Brain microvascular endothelial cell (primary cell): Measurements from ENCODE around the gene KCNQ1.

Source experiments
- DNase-seq: peaks from one replicate; pipeline ENCODE4 v3.0.0-alpha.2; 2020
- H3K27ac ChIP-seq: fragments of 250-450 bp; sonication (Bioruptor Pico); 2 replicates; pipeline ENCODE4 v1.5.1; 2020; ENCODE audit warnings: mild to moderate bottlenecking, moderate library complexity
- H3K27me3 ChIP-seq: fragments of 250-450 bp; sonication (Bioruptor Pico); replicated peaks from 2 replicates; pipeline ENCODE4 v1.5.1; 2020; ENCODE audit warnings: mild to moderate bottlenecking
- H3K36me3 ChIP-seq: fragments of 250-450 bp; sonication (Bioruptor Pico); replicated peaks from 2 replicates; pipeline ENCODE4 v1.5.1; 2020; ENCODE audit warnings: mild to moderate bottlenecking
- H3K4me3 ChIP-seq: 2 replicates; pipeline ENCODE4 v1.5.1; 2011; ENCODE audit warnings: low read depth, mild to moderate bottlenecking, control low read depth, low read length, moderate library complexity
- in situ Hi-C: cut with HindIII; loops from 2 replicates; pipeline ENCODE4 v1.10.0; 2017; ENCODE audit warnings: low sequenced_read_pairs, low pct_ligation_motif_present
- TF ChIP-seq, protein P1 (sequence below): IDR thresholded peaks from 2 replicates; pipeline ENCODE4 v1.5.1; 2011; ENCODE audit warnings: low read depth, mild to moderate bottlenecking, moderate library complexity, low read length, control low read depth, inconsistent platforms; ENCODE audit errors: missing control alignments

The KCNQ1 gene

DNA sequence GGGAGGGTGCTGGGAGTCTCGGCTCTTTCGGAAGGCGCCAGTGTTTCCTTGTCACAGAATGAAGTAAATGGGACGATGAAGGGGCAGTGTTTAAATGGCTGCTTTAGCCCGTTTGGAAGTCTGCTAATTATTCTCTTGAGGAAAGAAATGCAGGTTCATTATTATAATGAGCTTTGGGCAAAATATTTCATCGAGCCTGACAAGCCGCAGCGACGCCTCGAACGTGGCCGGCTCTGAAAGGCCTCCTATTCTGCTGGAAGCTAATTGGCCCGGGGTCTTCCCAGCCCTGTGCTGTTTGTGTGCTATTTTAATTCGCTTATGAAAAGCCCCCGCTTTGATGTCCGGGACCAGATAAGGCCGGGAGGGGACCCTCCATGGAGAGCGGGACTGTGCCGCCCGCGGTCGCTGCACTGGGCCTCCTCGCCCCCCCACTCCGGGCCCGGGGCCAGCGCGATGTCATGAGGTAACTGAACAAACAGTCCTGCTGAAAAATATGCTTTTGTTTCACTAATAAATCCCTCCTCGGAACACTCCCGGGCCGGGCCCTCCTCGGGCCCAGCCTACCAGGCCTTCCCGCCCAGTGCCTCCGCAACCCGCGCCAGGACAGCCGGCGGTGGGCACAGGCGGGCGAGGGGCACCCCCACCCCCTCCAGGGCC, 362.3 kb downstream of the KCNQ1 start:
- Histone ChIP-seq H3K27ac (no peak overlapping the region), H3K4me3 (no peak overlapping the region), H3K27me3 (peaks cover 23% of the 10 kb centered on the region), H3K36me3 (no peaks in the 10 kb centered on the region)
- no peak for DNase-seq
- TF ChIP-seq, protein P1, sequence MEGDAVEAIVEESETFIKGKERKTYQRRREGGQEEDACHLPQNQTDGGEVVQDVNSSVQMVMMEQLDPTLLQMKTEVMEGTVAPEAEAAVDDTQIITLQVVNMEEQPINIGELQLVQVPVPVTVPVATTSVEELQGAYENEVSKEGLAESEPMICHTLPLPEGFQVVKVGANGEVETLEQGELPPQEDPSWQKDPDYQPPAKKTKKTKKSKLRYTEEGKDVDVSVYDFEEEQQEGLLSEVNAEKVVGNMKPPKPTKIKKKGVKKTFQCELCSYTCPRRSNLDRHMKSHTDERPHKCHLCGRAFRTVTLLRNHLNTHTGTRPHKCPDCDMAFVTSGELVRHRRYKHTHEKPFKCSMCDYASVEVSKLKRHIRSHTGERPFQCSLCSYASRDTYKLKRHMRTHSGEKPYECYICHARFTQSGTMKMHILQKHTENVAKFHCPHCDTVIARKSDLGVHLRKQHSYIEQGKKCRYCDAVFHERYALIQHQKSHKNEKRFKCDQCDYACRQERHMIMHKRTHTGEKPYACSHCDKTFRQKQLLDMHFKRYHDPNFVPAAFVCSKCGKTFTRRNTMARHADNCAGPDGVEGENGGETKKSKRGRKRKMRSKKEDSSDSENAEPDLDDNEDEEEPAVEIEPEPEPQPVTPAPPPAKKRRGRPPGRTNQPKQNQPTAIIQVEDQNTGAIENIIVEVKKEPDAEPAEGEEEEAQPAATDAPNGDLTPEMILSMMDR = no peak
- in situ Hi-C loops = no loop called here

DNA sequence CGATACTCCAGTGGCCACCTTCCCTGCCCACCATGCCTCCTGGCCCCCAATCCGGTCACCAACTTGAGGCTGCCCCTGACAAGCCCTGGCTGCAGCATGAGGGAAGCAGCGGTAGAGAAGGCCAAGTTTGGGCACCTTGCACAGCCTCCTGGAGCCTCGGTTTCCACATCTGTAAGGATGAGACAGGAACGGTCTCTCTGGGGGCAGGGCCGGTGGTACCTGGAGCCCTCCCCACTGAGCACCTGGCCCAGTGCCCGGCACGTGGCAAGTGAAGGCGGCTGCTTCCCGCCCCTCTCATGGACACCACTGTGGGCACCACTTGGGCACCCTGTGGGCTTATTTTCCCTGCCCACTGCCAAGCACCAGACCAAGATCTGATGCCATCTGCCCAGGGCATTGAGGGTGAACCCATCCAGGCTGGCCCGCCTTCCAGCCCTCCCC, 363.0 kb downstream of the KCNQ1 start:
- peaks cover 23% of the 10 kb centered on the region for H3K27me3 ChIP-seq

DNA sequence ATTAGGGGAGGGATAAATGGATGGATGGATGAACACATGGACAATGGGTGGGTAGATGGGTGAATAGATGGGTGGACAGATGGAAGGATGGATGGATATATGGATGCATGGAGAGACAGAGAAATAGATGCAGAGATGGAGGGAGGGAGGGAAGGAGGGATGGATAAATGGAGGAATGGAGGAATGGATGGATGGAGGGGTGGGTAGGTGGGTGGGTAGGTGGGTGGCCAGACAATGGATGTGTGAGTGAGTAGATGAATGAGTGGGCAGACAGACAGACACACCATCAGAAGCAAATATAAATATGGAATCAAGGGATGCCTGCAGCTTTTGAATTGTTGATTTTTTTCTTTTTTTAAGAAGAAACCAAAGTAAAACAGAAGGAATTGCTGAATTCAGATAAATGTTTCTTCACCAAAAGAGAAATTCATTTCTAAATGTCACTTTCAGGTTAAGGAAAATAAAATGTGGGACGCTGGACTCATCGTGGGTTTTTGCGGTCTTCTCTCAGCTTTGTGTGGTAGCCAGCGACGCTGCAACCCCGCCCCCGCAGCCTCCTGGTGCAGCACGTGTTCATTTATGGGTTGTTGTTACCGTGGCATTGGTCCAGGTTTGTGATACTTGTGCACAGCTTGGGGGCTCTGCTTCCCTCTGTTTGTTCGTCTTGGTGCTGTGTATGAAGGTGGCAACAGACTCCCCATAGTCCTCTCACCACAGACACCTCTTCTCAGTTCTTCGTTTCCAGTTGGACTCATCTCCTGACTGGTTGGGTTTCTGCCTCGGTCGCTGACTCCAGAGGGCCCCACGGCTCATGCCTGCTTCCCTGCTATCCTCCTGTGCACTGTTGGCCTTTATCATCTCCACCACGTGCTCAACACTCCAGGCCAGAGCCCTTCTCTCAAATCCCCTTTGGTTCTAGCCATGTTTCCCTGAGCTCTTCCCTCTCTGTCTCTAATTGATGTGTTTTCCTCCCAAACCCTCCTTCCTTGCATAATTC, 364.3 kb downstream of the KCNQ1 start:
- Histone ChIP-seq H3K4me3 (no peak overlapping the region), H3K27ac (no peak overlapping the region), H3K36me3 (no peaks in the 10 kb centered on the region), H3K27me3 (peaks cover 23% of the 10 kb centered on the region)
- in situ Hi-C loops = no loop called here
- DNase-seq = no peak
- TF ChIP-seq, protein P1 = no peak

More for the DNA sequence above, 363.0 kb downstream of the KCNQ1 start:
- Histone ChIP-seq H3K4me3 (no peak overlapping the region), H3K27ac (no peak overlapping the region), H3K36me3 (no peaks in the 10 kb centered on the region)
- TF ChIP-seq, protein P1 = no peak
- no peak for DNase-seq
- in situ Hi-C loops = no loop called here

DNA sequence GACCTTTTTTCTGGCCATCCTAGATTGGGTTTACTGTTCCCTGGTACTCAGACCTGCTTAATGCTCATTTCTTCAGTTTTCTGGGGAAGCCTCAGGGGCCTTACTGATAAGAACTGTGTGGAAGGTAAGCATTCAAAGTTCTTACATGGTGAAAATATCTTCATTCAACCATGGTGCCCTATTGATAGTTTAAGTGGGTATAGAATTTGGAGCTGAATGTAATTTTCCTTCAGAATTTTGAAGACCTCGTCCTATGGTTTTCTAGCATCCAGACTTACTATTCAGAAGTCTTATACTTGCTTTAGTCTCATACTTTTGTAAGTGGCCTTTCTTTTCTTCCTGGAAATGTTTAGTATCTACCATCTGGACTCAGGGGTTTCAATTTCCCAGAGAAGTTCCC, 365.0 kb downstream of the KCNQ1 start:
- no peak for DNase-seq
- Histone ChIP-seq H3K36me3 (no peaks in the 10 kb centered on the region), H3K4me3 (no peak overlapping the region), H3K27ac (no peak overlapping the region), H3K27me3 (peaks cover 22% of the 10 kb centered on the region)
- in situ Hi-C loops = no loop called here
- TF ChIP-seq, protein P1 = no peak

DNA sequence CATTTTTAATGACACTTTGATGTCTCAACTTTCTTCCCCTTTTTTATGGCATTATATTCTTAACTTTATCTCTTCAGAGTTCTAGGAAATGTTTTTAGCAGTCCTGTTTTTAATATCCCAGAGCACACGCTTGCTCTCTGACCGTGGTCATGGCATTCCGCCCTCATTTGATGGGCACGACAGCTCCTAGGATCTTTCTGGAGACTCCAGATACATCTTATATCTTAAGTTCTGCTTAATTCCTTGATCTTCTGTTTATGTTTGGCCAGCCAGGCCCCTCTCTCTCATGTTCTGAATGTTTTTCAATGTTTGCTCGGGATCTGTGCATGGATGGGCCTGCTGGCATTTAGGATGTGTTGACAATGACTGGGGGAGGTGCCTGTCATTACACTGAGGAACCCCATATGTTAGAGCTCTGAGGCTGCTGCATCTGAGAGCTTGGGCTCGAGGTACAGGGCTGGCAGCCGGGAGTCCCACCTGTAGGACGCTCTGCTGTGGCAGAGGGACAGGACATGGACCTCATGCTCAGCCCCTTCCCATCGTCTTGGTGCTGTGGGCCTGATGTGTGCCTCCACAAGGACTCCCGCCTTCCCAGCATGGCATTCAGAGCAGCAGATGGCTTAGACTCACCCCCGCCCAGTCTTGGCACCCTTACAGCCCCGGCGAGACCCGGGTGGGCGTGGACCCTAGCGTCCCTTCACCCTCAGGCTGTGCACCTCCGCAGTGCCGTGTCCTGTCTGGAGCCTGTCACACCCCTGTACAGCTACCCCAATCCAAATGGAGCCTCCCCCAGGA, 365.8 kb downstream of the KCNQ1 start:
- Histone ChIP-seq H3K36me3 (no peaks in the 10 kb centered on the region), H3K4me3 (no peak overlapping the region), H3K27me3 (peaks cover 17% of the 10 kb centered on the region), H3K27ac (no peak overlapping the region)
- in situ Hi-C loops = no loop called here
- no peak for DNase-seq
- TF ChIP-seq, protein P1 = no peak
